Neutrophil (primary cell): ENCODE data around the gene CDH20.

Source experiments
- H3K27ac ChIP-seq: fragments of 200-600 bp; sonication (generic); 2 replicates; pipeline ENCODE4 v1.5.1; 2016; ENCODE audit warnings: mild to moderate bottlenecking, moderate library complexity
- H3K27me3 ChIP-seq: fragments of 200-600 bp; sonication (generic); 2 replicates; pipeline ENCODE4 v1.6.0; 2016; ENCODE audit warnings: mild to moderate bottlenecking
- H3K36me3 ChIP-seq: fragments of 200-600 bp; sonication (generic); 2 replicates; pipeline ENCODE4 v1.5.1; 2017
- H3K4me1 ChIP-seq, 2 experiments: fragments of 200-600 bp in 1 of 2; sonication (generic) in 1 of 2; 1 replicate in 1 of 2; 2 replicates in 1 of 2; pipeline versions ENCODE4 v1.5.1 to v1.6.1; 2013 to 2016; ENCODE audit warnings: low read depth in 1 of 2, low read length in 1 of 2, mild to moderate bottlenecking in 1 of 2, moderate library complexity in 1 of 2; ENCODE audit not compliant: control insufficient read depth in 1 of 2, insufficient read depth in 1 of 2
- H3K4me3 ChIP-seq, 2 experiments: fragments of 200-600 bp in 1 of 2; sonication (generic) in 1 of 2; 1 replicate in 1 of 2; 2 replicates in 1 of 2; pipeline ENCODE4 v1.5.1; 2013 to 2016; ENCODE audit warnings: low read depth in 1 of 2, low read length in 1 of 2, mild to moderate bottlenecking in 1 of 2, moderate library complexity in 1 of 2
- H3K9me3 ChIP-seq: fragments of 200-600 bp; sonication (generic); 2 replicates; pipeline ENCODE4 v1.5.1; 2016
- TF ChIP-seq, protein P1 (sequence below): fragments of 200-600 bp; sonication (generic); IDR thresholded peaks from 2 replicates; pipeline ENCODE4 v1.5.1; 2016; ENCODE audit warnings: antibody characterized with exemption

Gene CDH20

DNA sequence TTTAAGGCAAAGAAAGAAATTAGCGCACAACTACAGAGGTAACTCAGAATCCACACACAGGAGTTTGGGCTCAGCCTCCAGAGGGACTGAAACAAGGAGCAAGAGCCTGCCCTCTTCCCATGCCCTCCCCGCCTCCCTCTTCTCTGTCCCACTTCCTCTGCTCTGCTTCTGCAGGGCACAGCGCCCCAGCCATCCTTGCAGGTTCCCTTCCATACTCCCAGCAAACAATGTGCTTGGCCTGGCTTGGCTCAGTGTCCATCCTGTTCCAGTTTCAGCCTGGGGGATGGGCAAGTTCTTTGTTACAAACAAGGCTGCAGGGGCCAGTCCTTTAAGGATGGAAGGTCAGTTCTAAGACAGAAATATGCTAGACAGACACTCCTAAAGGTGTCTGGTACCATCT, 133.5 kb downstream of the CDH20 start:
- Histone ChIP-seq H3K36me3 (no peaks in the 10 kb centered on the region), H3K4me1 (no peaks in the 10 kb centered on the region), H3K27ac (no peak overlapping the region), H3K4me3 (no peak overlapping the region), H3K27me3 (no peaks in the 10 kb centered on the region), H3K9me3 (no peaks in the 10 kb centered on the region)
- TF ChIP-seq, protein P1, sequence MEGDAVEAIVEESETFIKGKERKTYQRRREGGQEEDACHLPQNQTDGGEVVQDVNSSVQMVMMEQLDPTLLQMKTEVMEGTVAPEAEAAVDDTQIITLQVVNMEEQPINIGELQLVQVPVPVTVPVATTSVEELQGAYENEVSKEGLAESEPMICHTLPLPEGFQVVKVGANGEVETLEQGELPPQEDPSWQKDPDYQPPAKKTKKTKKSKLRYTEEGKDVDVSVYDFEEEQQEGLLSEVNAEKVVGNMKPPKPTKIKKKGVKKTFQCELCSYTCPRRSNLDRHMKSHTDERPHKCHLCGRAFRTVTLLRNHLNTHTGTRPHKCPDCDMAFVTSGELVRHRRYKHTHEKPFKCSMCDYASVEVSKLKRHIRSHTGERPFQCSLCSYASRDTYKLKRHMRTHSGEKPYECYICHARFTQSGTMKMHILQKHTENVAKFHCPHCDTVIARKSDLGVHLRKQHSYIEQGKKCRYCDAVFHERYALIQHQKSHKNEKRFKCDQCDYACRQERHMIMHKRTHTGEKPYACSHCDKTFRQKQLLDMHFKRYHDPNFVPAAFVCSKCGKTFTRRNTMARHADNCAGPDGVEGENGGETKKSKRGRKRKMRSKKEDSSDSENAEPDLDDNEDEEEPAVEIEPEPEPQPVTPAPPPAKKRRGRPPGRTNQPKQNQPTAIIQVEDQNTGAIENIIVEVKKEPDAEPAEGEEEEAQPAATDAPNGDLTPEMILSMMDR, result no peak

DNA sequence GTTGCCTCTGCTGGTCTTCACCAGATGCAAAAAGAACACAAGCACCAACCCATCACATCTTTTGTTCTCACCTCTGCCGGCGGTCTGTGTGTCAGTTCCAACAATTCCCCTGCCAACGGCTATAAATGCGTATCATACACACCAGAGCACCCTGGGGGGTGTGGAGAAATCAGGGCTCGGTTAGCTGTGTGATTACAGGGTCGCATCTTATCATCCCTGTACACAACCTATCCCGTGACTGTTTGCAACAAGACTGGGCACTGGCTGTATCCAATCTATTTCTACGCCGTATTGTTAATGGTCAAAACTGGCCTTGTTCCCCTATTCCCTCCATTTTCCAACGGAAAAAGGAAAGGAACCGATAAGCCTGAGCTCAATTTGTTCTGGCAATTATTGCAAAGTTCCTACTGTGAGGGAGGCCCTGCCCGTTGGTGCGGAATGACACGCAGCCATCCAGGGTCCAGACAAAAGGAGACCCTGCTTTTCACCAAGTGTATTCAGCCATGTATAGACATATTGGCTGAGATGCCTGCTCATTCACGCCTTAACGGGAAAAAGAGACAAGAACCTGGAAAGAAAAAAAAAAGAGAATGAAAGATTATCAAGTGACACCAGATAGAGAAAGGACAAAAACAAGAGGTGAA, 136.9 kb downstream of the CDH20 start:
- H3K36me3 ChIP-seq, result no peaks in the 10 kb centered on the region
- no peak overlapping the region for H3K27ac ChIP-seq
- H3K27me3 ChIP-seq, result no peaks in the 10 kb centered on the region
- TF ChIP-seq, protein P1, result no peak
- no peaks in the 10 kb centered on the region for H3K4me1 ChIP-seq
- no peak overlapping the region for H3K4me3 ChIP-seq
- H3K9me3 ChIP-seq, result no peaks in the 10 kb centered on the region

DNA sequence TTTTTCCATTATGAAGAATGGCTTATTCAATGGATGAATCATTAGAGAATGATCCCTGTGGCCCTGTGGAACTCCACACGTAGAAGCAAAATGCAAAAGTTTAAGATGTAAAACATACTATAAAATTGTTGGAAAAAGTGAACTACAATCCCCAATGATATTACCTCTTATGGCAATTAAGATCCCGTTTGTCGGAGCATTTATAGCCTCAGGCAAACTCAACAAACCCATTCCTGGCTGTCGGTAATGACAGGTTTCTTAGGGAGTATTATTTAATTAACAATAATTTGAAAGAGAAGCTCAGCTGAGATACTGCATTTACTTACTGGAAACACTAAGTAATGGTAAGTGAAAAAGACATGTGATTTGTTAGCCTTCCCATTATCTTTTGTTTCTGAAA, 138.3 kb downstream of the CDH20 start:
- H3K36me3 ChIP-seq, result no peaks in the 10 kb centered on the region
- no peaks in the 10 kb centered on the region for H3K4me1 ChIP-seq
- H3K4me3 ChIP-seq, result no peak overlapping the region
- no peak overlapping the region for H3K27ac ChIP-seq
- TF ChIP-seq, protein P1, result no peak
- no peaks in the 10 kb centered on the region for H3K27me3 ChIP-seq
- no peaks in the 10 kb centered on the region for H3K9me3 ChIP-seq

DNA sequence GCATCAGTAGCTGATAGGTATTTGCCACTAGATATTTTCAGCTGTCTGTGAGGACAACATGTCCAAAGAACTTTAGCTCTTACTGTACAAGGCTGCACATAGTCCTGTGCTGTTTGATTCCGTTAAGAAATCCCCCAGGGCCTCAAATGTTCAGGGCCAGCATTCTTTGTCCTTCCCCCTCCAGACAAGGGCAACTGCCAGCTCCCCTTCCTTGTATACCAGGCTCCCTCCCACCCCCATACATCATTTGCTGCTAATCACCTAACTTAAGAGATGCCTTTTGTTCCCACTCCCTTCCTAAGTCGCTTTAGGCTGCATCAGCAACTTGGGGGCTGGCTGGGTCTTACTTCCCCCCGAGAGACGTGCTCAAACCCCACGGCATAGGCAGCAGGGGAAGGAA, 138.7 kb downstream of the CDH20 start:
- H3K27me3 ChIP-seq, result no peaks in the 10 kb centered on the region
- H3K4me1 ChIP-seq, result no peaks in the 10 kb centered on the region
- H3K27ac ChIP-seq, result no peak overlapping the region
- H3K4me3 ChIP-seq, result no peak overlapping the region
- TF ChIP-seq, protein P1, result no peak
- H3K9me3 ChIP-seq, result no peaks in the 10 kb centered on the region
- no peaks in the 10 kb centered on the region for H3K36me3 ChIP-seq

DNA sequence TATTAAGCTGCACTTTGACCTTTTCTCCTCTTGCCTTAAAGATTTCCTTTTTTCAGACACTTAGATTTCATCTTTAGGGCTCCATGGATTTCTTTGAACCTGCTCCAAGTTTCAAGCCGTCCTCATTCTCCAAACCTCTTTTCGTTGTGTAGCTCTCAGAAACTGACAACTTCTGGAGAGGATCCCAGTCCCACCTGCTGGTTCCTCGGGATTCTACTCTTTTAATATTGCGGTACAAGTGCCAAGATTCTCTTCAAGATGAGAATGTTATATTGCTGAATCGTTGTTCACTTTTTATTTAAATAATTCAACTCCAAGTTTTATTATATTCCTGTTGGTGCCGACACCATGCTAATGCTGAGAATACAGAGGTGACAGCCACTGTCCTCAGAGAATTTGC, 141.1 kb downstream of the CDH20 start:
- H3K4me1 ChIP-seq, result no peaks in the 10 kb centered on the region
- no peak overlapping the region for H3K4me3 ChIP-seq
- no peaks in the 10 kb centered on the region for H3K36me3 ChIP-seq
- H3K27me3 ChIP-seq, result no peaks in the 10 kb centered on the region
- TF ChIP-seq, protein P1, result no peak
- H3K27ac ChIP-seq, result no peak overlapping the region
- H3K9me3 ChIP-seq, result no peaks in the 10 kb centered on the region
